ENCODE measurements around the gene SHISA5.

DNA sequence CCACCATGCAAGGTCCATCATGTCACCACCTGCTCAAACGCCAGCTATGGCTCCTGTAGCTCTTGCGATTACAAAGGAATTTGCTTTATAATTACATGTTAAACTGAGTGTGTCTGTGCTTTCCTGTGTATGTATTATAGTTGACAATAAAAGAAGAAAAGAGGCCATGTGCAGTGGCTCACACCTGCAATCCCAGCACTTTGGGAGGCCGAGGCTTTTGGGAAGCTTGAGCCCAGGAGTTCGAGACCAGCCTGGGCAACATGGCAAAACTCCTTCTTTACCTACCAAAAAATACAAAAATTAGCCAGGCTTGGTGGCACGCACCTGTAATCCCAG lies 30.4 kb downstream of the SHISA5 start:
- TF ChIP-seq, protein P1, sequence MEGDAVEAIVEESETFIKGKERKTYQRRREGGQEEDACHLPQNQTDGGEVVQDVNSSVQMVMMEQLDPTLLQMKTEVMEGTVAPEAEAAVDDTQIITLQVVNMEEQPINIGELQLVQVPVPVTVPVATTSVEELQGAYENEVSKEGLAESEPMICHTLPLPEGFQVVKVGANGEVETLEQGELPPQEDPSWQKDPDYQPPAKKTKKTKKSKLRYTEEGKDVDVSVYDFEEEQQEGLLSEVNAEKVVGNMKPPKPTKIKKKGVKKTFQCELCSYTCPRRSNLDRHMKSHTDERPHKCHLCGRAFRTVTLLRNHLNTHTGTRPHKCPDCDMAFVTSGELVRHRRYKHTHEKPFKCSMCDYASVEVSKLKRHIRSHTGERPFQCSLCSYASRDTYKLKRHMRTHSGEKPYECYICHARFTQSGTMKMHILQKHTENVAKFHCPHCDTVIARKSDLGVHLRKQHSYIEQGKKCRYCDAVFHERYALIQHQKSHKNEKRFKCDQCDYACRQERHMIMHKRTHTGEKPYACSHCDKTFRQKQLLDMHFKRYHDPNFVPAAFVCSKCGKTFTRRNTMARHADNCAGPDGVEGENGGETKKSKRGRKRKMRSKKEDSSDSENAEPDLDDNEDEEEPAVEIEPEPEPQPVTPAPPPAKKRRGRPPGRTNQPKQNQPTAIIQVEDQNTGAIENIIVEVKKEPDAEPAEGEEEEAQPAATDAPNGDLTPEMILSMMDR (IDR thresholded peaks at IDR 0.05; ENCODE audit: poor library complexity) = no peak
- TF ChIP-seq EZH2 (IDR thresholded peaks at IDR 0.05; ENCODE audit: borderline replicate concordance) (no peak), EZH2phosphoT487 (IDR thresholded peaks at IDR 0.05; ENCODE audit: low read depth, severe bottlenecking, unreplicated experiment) (no peak)
